ENCODE results near the gene NAALADL2.

The NAALADL2 gene

GRCh38 chr3:175200391-175201095, 341.4 kb downstream of the NAALADL2 start:
- DNase-seq (ENCODE audit: low read depth), result no peak

DNA sequence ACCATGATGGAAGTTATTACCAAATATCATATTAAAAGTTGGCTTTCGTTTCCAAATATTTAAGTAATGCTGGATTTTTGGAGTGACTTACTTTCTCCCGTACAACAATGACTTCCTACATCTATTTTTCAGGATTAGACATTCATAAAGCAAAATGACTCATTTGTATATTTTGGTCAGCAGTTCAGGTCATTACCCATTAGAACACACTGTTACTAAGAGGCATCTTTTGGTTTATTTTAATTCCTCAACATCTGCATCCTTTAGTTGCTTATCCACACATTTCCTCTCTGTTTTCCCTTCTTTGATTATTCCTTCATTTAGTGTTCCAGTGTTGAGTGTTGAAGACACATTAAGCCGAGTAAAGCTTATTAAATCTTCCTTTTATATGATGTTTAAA, 348.2 kb downstream of the NAALADL2 start:
- DNase-seq (ENCODE audit: low read depth), result no peak

- DNase-seq (ENCODE audit: low read depth), result no peak
Observed at GRCh38 chr3:175208326-175208725, 349.2 kb downstream of the NAALADL2 start.

- DNase-seq (ENCODE audit: low read depth), result no peak
Observed at GRCh38 chr3:175211466-175211865, 352.3 kb downstream of the NAALADL2 start.

GRCh38 chr3:175212896-175213295, 353.8 kb downstream of the NAALADL2 start:
- DNase-seq (ENCODE audit: low read depth), result no peak

- no peak for DNase-seq (ENCODE audit: low read depth)
Observed at GRCh38 chr3:175214216-175214615, 355.1 kb downstream of the NAALADL2 start.

DNA sequence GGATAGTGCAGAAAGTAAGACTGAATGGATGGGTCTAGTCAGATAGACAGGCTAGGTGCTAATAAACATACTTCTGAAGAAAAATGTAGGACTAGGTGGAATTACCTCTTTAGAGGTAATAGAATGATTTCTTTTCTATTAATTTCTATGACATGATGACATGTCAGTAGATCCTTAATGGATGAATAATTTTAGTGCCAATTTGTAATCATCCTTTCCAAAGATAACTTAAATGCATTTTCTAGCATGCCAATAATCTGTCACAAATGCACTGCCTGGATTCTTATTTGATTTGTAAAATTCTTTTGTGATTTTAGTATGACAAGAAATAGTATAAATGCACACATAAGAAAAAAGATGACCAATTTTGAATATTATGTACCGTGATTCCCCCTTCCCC, 356.7 kb downstream of the NAALADL2 start:
- DNase-seq (ENCODE audit: low read depth), result no peak

- no peak for DNase-seq (ENCODE audit: low read depth)
Observed at GRCh38 chr3:175222356-175222755, 363.2 kb downstream of the NAALADL2 start.

DNA sequence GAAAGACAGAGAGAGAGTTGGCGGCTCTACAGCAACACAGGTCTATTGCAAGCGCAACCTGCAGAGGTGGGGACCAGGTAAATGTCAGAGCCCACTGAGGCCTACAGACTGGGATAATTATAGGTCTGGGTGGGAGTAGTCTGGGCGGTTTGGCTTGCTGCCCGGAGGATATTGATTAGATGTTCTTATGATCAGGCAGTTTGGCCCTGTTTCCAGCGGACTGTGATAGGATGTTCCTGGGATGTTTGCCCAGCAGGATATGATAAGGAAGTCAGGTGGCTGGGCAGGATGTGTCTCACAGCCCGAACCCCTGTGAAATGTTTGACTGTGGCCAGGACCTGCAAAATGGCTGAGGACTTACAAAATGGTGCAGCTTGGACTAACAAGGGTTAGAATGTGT, 364.9 kb downstream of the NAALADL2 start:
- no peak for DNase-seq (ENCODE audit: low read depth)

- DNase-seq (ENCODE audit: low read depth), result no peak
Observed at GRCh38 chr3:175226444-175226843, 367.3 kb downstream of the NAALADL2 start.

- DNase-seq (ENCODE audit: low read depth), result no peak
Observed at GRCh38 chr3:175227126-175227525, 368.0 kb downstream of the NAALADL2 start.

GRCh38 chr3:175233957-175234940, 375.1 kb downstream of the NAALADL2 start:
- DNase-seq (ENCODE audit: low read depth), result no peak

DNA sequence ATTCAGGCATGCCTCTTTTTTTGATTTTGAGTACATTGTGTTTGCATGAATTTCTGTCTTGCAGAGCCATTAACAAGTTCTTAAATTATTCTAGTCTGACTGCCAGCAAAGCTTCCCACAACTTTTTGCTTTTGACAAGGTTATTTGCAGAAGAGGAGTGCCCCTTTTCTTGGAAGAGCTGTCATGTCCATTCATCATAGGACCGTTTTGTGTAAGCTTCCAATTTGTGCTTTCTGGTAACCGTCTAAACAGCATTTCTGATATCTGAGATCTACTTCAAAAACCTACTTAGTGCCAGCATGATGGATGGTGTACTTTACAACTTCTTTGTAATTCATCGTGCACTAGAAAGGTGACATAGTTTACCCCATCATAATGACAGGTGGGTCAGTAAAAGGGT, 379.7 kb downstream of the NAALADL2 start:
- DNase-seq (ENCODE audit: low read depth), result no peak

- DNase-seq (ENCODE audit: low read depth), result no peak
Observed at GRCh38 chr3:175240921-175241320, 381.8 kb downstream of the NAALADL2 start.

- no peak for DNase-seq (ENCODE audit: low read depth)
Observed at GRCh38 chr3:175242243-175242642, 383.1 kb downstream of the NAALADL2 start.

DNA sequence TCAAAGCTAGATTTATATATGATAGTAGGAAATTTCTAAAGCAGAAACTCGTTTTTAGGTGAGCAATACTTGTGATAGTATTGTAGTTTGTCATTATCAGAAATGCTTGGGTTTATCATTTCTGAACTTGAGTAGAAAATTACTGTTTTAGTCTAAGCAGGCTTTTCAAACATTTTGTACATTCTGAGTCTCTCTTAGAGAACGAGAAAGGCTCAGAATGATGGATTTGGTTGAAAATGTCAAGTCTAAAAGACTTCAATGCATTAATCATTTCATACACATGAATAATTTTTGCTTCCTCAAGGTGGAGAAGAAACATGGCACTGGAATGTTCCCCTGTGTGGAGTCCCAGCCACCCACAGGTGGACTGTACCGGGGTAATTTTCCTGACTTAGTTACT, 387.1 kb downstream of the NAALADL2 start:
- DNase-seq (ENCODE audit: low read depth), result no peak

DNA sequence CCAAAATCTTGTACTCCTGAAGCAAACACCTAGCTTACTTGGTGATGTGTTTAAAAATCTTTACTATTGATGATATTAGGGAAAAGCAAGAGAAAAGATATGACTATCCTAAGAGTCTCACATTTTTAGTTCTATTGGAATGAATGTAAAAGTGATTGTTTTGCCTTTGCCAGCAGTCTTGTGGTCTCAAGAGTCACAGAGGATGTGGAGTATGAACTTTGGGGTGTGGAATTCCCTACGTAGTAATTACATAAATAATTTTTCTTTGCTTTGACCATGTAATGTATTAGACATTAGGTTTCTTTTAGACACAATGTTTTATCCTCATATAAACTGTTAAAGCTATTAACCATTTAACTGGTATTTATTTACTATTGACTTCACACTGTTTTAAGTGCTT, 387.6 kb downstream of the NAALADL2 start:
- DNase-seq (ENCODE audit: low read depth), result no peak

DNA sequence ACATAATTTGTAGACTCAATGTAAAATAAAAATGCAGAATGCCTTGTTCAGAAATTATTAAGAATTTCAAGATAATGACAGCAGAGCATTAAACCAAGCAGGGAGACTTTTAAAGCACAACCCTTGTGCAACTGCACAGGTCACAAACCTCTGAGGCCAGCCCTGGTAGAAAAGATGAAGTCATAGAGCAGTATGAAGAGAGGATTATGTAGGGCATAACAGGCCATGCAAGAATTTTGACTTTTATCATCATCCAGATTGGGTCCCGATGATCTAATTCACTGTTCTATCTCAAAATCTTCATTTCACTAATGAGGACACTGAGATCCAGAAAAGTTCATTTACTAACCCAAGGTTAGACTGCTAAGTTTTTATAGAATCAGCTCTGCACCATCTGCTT, 388.5 kb downstream of the NAALADL2 start:
- DNase-seq (ENCODE audit: low read depth), result no peak

GRCh38 chr3:175248832-175249231, 389.7 kb downstream of the NAALADL2 start:
- no peak for DNase-seq (ENCODE audit: low read depth)

GRCh38 chr3:175255698-175256097, 396.6 kb downstream of the NAALADL2 start:
- DNase-seq (ENCODE audit: low read depth), result no peak

GRCh38 chr3:175257123-175257522, 398.0 kb downstream of the NAALADL2 start:
- no peak for DNase-seq (ENCODE audit: low read depth)

DNA sequence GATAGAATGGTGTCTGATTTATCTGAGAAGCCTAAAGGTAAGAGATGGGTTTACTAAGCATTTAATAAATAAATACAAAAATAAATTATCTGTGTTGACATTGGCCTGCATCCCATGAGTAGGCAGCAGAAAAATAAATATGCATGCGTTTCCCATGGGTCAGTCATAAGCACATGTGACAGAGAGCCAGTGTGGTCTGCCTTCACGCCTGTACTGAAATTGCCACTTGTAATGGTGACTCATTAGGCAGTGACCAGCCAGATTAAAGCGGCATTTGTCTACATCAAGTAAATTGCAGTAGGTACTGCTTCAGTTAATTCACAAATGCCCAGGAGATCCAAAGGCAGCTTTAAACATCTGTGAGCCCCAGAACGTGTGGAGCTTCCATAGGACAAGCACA, 399.6 kb downstream of the NAALADL2 start:
- no peak for DNase-seq (ENCODE audit: low read depth)

DNA sequence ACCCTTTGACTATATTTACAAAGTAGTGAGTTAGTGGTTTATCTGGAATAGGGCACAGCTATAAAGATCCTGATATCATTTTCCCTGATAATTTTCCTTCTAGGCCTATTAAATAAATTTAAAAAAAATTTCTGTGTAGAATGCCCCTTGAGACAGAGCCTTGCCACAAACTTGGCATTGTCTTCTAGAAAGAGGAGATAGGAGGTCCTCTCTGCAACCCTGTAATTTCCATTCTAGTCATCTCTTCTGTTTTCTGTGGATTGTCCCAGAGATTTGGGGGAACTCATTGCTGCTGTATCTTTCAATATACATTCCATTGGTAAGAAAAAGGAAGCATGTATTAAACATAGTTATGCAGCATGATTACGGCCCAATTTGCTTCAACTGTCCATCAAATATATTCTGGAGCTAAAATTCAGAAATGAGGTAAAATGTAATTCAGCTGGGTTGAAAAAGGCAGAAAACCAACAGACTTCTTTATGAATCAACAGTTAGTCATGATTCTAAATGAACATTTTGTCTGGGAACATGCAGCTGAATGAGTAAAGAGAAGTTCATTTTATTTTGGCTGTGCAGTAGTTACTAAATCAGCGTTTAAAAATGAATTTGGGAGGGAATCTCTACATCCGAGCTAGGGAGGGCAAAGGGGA, 401.1 kb downstream of the NAALADL2 start:
- no peak for DNase-seq (ENCODE audit: low read depth)
